AG09309 (cell line): ENCODE measurements around the gene CR1L.
"Not testable (repeated sequence)": the region's sequence is repeated elsewhere in the genome, so short reads cannot be mapped to it uniquely, and the experiment has no call there.

Experiments used
- DNase-seq: peaks from one replicate; pipeline ENCODE4 v3.0.0-alpha.2; 2010; ENCODE audit warnings: low read depth
- H3K4me3 ChIP-seq: 2 replicates; pipeline ENCODE4 v1.5.1; 2011; ENCODE audit warnings: mild to moderate bottlenecking, low read depth, low read length, moderate library complexity; ENCODE audit not compliant: control insufficient read depth
- CTCF ChIP-seq: IDR thresholded peaks from 2 replicates; pipeline ENCODE4 v1.5.1; 2011; ENCODE audit warnings: mild to moderate bottlenecking, low read depth, low read length, inconsistent platforms; ENCODE audit not compliant: insufficient read depth, control insufficient read depth; ENCODE audit errors: missing control alignments

The CR1L gene

GRCh38 chr1:207620543-207620893 lies 24.4 kb upstream of the CR1L start:
- no peak for TF ChIP-seq CTCF
- no peak for DNase-seq

GRCh38 chr1:207625504-207626071 lies 19.3 kb upstream of the CR1L start:
- H3K4me3 ChIP-seq, DNase-seq: not testable (repeated sequence)

More at GRCh38 chr1:207620543-207620893, 24.4 kb upstream of the CR1L start:
- no peak overlapping the region for H3K4me3 ChIP-seq

DNA sequence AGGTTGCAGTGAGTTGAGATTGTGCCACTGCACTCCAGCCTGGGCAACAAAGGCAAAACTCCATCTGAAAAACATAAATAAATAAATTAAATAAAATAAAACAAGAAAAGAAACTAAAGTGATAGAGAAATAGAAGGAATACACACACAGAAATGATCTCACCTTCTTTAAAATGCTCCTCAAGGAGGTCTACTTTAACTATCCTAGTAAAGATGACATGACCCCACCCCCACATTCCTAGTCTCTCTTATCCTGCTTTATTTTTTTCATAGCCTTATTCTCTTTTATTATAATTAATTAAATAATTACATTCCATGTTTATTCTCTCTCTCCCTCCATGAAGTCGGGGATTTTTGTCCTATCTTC lies 18.0 kb upstream of the CR1L start:
- DNase-seq, result no peak
- no peak for TF ChIP-seq CTCF
- H3K4me3 ChIP-seq, result no peak overlapping the region

DNA sequence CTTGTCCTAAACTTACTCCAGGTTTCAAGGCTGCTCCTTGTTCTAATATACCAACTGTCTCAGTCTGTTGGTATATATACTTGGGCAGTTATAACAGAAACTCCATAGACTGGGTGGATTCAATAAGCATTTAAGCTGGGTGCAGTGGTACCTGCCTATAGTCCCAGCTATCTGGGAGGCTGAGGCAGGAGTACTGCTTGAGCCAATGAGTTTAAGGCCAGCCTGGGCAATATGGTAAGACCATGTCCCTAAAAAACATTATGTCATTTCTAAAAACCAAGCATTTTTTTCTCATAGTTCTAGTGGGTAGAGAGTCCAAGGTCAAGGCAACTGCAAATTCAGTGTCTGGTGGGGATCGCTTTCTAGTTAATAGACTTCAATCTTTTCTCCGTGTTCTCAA lies 17.4 kb upstream of the CR1L start:
- H3K4me3 ChIP-seq, result no peak overlapping the region
- no peak for DNase-seq
- TF ChIP-seq CTCF, result no peak

DNA sequence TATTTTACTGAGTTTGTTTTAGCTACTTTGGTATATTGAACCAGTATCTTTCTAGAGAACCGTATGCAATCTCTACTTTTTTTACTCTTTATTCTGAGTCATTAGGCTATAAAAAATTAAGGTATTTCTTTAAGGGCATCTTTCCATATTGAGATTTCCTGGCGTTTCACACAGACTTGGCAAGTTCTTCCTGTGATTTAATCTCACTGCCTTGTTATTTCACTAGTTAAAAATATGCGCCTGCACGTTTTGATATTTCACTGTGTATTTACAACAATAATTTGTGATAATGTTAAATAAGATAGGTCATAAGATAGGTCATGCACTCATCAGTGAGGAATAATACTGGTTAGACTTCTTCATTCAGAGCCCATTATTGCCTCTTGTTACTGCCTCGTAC lies 16.2 kb upstream of the CR1L start:
- no peak for TF ChIP-seq CTCF
- no peak overlapping the region for H3K4me3 ChIP-seq
- DNase-seq, result peak; percentile 8

DNA sequence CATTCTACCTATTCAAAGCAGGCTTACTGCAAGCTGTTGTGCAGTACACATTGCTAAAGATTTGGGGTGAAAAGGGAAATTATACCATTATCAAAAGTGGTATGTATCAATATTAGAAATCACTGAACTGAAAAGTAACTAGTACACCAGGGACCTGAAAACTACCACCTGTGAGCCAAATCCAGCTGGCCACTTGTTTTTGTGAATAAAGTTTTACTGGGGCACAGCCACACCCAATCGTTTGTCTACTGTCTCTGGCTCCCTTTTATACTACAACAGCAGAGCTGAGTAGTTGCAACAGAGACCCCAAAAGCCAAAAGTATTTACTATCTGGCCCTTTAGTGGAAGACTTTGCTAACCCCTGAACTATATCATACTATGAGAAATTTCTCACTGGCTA lies 13.8 kb upstream of the CR1L start:
- H3K4me3 ChIP-seq, result no peak overlapping the region
- no peak for DNase-seq
- TF ChIP-seq CTCF, result no peak

- DNase-seq, result no peak
- H3K4me3 ChIP-seq, result no peak overlapping the region
- TF ChIP-seq CTCF, result no peak
Measured at GRCh38 chr1:207633226-207633625, 11.7 kb upstream of the CR1L start.

- H3K4me3 ChIP-seq, DNase-seq: not testable (repeated sequence)
Measured at GRCh38 chr1:207633699-207634289, 11.1 kb upstream of the CR1L start.

DNA sequence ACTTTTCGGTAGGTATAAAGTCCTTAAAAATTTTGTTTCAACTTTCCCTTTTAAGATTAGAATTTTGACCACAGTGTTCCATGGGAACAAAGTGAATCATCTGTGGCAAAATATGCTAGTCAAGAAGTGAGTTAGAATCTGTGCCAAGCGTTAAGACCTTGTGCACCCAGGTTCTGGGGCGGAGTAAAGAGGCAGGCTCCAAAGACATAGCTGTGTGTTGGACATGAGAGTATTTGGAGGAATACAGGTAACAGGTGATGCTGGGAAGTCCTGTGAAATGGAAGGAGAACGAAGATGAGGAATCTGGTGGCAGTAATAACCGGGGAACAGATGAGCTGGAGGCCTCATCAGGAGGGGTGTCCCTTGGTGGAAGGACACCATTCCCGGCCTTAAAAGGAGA lies 10.6 kb upstream of the CR1L start:
- not testable (repeated sequence) for H3K4me3 ChIP-seq, DNase-seq

GRCh38 chr1:207635569-207636186 lies 9.3 kb upstream of the CR1L start:
- not testable (repeated sequence) for DNase-seq, H3K4me3 ChIP-seq
